HL-60 (cell line): ENCODE results near the gene APOBEC3A.
"Not testable (repeated sequence)": the region's sequence is repeated elsewhere in the genome, so short reads cannot be mapped to it uniquely, and the experiment has no call there.

Experiments used
- DNase-seq, 2 experiments: peaks; one replicate each; pipeline ENCODE4 v3.0.0-alpha.2; 2010 to 2020; ENCODE audit warnings: low read depth in 1 of 2, low spot score in 1 of 2
- H3K27ac ChIP-seq: fragments of 250-450 bp; sonication (Bioruptor Pico); replicated peaks from 2 replicates; pipeline ENCODE4 v1.5.1; 2020; ENCODE audit warnings: mild to moderate bottlenecking, moderate library complexity
- H3K27me3 ChIP-seq: fragments of 250-450 bp; sonication (Bioruptor Pico); 2 replicates; pipeline ENCODE4 v1.5.1; 2021; ENCODE audit warnings: mild to moderate bottlenecking, moderate library complexity; ENCODE audit not compliant: insufficient read depth, poor library complexity, severe bottlenecking
- H3K4me3 ChIP-seq: replicated peaks from 2 replicates; pipeline ENCODE4 v1.5.1; 2011; ENCODE audit warnings: mild to moderate bottlenecking, control low read depth, low read length; ENCODE audit not compliant: insufficient read depth
- GABPA ChIP-seq: IDR thresholded peaks from 2 replicates; pipeline ENCODE4 v1.6.1; 2012; ENCODE audit warnings: low read depth
- POLR2AphosphoS5 ChIP-seq: IDR thresholded peaks from 2 replicates; pipeline ENCODE4 v1.6.1; 2012; ENCODE audit warnings: low read depth
- SPI1 ChIP-seq: IDR thresholded peaks from 2 replicates; pipeline ENCODE4 v1.6.1; 2012; ENCODE audit warnings: low read depth, mild to moderate bottlenecking, borderline replicate concordance
- TF ChIP-seq, protein P1 (sequence below): IDR thresholded peaks from 2 replicates; pipeline ENCODE4 v1.6.1; 2012; ENCODE audit warnings: low read depth; ENCODE audit not compliant: insufficient replicate concordance
- TF ChIP-seq, protein P2 (sequence below): IDR thresholded peaks from one replicate; pipeline ENCODE4 v1.5.1; 2011; ENCODE audit warnings: low read length, control low read depth, inconsistent platforms; ENCODE audit not compliant: insufficient read depth

The APOBEC3A gene

DNA sequence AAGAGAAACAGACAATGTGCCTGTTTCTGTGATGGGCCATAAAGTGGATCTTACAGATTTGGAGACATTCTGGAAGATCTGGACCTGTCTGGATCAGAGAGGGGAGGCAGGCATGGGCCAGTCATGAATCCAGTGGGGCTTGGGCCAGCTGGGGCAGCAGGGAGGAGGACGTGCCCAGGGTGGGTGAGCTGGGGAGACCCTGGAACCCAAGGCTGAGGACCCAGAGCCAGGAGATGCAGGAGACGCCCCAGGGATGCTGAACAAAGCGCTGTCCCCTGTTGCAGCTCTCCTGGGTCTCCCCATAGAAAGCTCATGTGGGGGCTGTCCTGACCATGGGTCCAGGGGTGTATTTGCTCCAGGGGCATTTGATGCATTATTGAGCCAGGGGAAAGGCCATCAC lies 1.5 kb upstream of the APOBEC3A start:
- no peak overlapping the region for H3K4me3 ChIP-seq
- H3K27me3 ChIP-seq = no peaks in the 10 kb centered on the region
- DNase-seq = no peak
- TF ChIP-seq, protein P1, sequence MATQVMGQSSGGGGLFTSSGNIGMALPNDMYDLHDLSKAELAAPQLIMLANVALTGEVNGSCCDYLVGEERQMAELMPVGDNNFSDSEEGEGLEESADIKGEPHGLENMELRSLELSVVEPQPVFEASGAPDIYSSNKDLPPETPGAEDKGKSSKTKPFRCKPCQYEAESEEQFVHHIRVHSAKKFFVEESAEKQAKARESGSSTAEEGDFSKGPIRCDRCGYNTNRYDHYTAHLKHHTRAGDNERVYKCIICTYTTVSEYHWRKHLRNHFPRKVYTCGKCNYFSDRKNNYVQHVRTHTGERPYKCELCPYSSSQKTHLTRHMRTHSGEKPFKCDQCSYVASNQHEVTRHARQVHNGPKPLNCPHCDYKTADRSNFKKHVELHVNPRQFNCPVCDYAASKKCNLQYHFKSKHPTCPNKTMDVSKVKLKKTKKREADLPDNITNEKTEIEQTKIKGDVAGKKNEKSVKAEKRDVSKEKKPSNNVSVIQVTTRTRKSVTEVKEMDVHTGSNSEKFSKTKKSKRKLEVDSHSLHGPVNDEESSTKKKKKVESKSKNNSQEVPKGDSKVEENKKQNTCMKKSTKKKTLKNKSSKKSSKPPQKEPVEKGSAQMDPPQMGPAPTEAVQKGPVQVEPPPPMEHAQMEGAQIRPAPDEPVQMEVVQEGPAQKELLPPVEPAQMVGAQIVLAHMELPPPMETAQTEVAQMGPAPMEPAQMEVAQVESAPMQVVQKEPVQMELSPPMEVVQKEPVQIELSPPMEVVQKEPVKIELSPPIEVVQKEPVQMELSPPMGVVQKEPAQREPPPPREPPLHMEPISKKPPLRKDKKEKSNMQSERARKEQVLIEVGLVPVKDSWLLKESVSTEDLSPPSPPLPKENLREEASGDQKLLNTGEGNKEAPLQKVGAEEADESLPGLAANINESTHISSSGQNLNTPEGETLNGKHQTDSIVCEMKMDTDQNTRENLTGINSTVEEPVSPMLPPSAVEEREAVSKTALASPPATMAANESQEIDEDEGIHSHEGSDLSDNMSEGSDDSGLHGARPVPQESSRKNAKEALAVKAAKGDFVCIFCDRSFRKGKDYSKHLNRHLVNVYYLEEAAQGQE = no peak
- TF ChIP-seq SPI1 (no peak), GABPA (no peak), POLR2AphosphoS5 (no peak)
- TF ChIP-seq, protein P2, sequence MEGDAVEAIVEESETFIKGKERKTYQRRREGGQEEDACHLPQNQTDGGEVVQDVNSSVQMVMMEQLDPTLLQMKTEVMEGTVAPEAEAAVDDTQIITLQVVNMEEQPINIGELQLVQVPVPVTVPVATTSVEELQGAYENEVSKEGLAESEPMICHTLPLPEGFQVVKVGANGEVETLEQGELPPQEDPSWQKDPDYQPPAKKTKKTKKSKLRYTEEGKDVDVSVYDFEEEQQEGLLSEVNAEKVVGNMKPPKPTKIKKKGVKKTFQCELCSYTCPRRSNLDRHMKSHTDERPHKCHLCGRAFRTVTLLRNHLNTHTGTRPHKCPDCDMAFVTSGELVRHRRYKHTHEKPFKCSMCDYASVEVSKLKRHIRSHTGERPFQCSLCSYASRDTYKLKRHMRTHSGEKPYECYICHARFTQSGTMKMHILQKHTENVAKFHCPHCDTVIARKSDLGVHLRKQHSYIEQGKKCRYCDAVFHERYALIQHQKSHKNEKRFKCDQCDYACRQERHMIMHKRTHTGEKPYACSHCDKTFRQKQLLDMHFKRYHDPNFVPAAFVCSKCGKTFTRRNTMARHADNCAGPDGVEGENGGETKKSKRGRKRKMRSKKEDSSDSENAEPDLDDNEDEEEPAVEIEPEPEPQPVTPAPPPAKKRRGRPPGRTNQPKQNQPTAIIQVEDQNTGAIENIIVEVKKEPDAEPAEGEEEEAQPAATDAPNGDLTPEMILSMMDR = no peak
- H3K27ac ChIP-seq = no peak overlapping the region

DNA sequence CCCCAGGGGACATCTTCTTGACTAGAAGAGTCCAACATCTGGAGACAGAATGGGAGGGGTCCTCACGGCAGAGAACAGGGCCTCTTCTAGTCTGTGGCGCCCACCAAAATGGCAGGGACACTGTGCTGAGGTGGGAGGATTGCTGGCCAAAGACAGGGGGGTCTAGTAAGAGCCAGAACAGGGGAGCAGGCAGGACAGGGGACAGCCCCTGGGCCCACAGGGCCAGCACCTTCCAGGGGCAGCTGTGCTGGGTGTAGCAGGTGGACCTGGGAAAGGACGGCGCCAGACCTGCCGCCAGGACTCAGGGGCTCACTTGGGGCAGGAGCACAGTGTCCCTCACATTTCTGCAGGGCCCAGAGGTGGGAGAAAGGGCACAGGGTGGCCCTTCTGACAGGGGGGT lies 858 bp upstream of the APOBEC3A start:
- DNase-seq = no peak
- no peak overlapping the region for H3K27ac ChIP-seq
- H3K27me3 ChIP-seq = no peaks in the 10 kb centered on the region
- no peak overlapping the region for H3K4me3 ChIP-seq
- TF ChIP-seq POLR2AphosphoS5 (no peak), GABPA (no peak), SPI1 (no peak)
- TF ChIP-seq, protein P1 = no peak
- TF ChIP-seq, protein P2 = no peak

DNA sequence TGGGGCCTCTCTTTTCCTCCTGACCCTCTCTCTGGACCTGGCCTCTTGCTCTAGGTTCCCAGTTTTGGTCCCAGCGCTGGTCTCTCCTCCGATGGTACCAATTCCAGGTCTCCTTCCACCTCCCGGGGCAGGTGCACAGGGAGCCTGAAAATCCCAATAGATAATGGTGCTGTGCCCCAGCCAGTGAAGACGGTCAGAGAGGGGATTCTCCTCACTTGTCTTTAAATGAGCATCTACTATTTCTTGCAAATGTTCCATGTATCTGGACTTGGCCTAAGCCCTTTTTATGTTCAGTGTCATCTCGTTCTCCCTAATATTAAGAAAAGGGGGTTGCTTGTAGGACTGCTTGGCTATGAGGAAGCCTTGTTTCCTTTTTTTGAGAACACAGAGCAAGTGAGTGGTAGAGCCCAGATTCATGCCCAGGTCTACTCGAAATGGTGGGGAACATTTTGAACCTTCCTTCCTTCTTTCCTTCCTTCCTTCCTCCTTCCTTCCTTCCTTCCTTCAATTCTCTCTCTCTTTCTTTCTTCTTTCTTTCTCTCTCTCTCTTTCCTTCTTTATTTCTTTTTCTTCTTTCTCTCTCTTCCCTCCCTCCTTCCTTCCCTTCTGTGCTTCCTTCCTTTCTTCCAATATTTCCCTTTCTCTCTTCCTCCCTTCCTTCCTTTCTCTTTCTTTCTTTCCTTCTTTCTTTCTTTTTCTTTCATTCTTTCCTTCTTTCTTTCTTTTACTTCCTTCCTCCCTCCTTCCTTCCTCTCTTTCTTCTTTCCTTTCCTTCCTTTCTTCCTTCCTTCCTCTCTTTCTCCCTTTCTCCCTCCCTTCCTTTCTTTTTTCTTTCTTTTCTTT lies 620 bp downstream of the APOBEC3A start:
- H3K27ac ChIP-seq = no peak overlapping the region
- no peak overlapping the region for H3K4me3 ChIP-seq
- H3K27me3 ChIP-seq = peaks cover 3% of the 10 kb centered on the region
- DNase-seq = no peak
- TF ChIP-seq GABPA = no peak
- no peak for TF ChIP-seq POLR2AphosphoS5
- TF ChIP-seq, protein P1 = no peak
- no peak for TF ChIP-seq SPI1
- TF ChIP-seq, protein P2 = no peak

DNA sequence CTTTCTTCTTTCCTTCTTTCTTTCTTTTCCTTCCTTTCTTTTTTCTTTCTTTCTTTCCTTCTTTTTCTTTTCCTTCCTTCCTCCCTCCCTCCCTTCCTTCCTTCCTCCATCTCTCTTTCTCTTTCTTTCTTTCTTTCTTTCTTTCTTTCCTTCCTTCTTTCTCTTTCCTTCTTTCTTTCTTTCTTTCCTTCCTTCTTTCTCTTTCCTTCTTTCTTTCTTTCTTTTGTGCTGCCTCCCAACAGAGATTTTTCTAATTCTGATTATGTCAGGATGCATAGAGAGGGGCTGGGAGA lies 1.2 kb downstream of the APOBEC3A start:
- not testable (repeated sequence) for H3K4me3 ChIP-seq, DNase-seq, H3K27ac ChIP-seq, H3K27me3 ChIP-seq
